Measurements from ENCODE around the gene NAP1L5. TPM values are rescaled to one million over a fixed set of nuclear protein-coding genes. Genes with fewer than 3 reads are reported as not detected.

NAP1L5 gene
- polyA plus RNA-seq, 3 donors: 0.18 to 0.87 (median 0.41) TPM

- no peak overlapping the region for H3K27ac ChIP-seq (ENCODE audit: low read depth in 1 of 2, low read length in 2 of 2)
Measured at GRCh38 chr4:88738180-88738579, 40.6 kb upstream of the NAP1L5 start.

GRCh38 chr4:88737307-88737941 lies 39.8 kb upstream of the NAP1L5 start:
- DNase-seq: no peak
- H3K9me3 Mint-ChIP-seq: no peaks in the 10 kb centered on the region
- Histone ChIP-seq H3K9me3 (replicated peaks in 1 of 2; ENCODE audit: control insufficient read depth in 1 of 2, insufficient read depth in 1 of 2, low read length in 2 of 2) (no peaks in the 10 kb centered on the region), H3K9ac (ENCODE audit: insufficient read depth, low read length, poor library complexity, severe bottlenecking) (no peak overlapping the region), H3K79me2 (ENCODE audit: insufficient read depth, low read length) (no peaks in the 10 kb centered on the region), H3K36me3 (replicated peaks in 1 of 2; ENCODE audit: control insufficient read depth in 1 of 2, insufficient read depth in 2 of 2, low read length in 2 of 2) (peaks cover 69 to 95% of the 10 kb centered on the region in 2 donors), H3K4me3 (replicated peaks in 1 of 3; ENCODE audit: low read depth in 2 of 3, low read length in 3 of 3) (no peak overlapping the region), H2AFZ (ENCODE audit: insufficient read depth, low read depth, low read length, poor library complexity, severe bottlenecking) (no peak overlapping the region), H3K27ac (ENCODE audit: low read depth in 1 of 2, low read length in 2 of 2) (no peak overlapping the region), H3K4me1 (ENCODE audit: control insufficient read depth in 1 of 2, insufficient read depth in 2 of 2, low read length in 2 of 2) (no peaks in the 10 kb centered on the region), H3K4me2 (replicated peaks; ENCODE audit: extremely low read depth, low read length, poor library complexity, severe bottlenecking) (no peak overlapping the region), H4K20me1 (ENCODE audit: insufficient read depth, low read length) (peaks cover 26% of the 10 kb centered on the region), H3K27me3 (ENCODE audit: control insufficient read depth in 2 of 2, insufficient read depth in 2 of 2, low read length in 2 of 2) (no peaks in the 10 kb centered on the region)
- WGBS (ENCODE audit: insufficient coverage): 30% methylated on average over 4 of the region's 14 CpGs
- no peak for TF ChIP-seq CTCF (IDR thresholded peaks at IDR 0.05)
- H3K27ac Mint-ChIP-seq: peak overlapping the region in 3 of 7 donors; percentile 2 to 46 (median 12)
- peaks cover 9% of the 10 kb centered on the region for H3K4me1 Mint-ChIP-seq
- peaks cover 73 to 76% of the 10 kb centered on the region in 2 donors for H3K36me3 Mint-ChIP-seq
- H3K27me3 Mint-ChIP-seq (ENCODE audit: low read depth in 3 of 3): no peaks in the 10 kb centered on the region
- H3K4me3 Mint-ChIP-seq: no peak overlapping the region
- intact Hi-C loops (cut with micrococcal nuclease): no loop called here

More at GRCh38 chr4:88738180-88738579, 40.6 kb upstream of the NAP1L5 start:
- peaks cover 26% of the 10 kb centered on the region for H4K20me1 ChIP-seq (ENCODE audit: insufficient read depth, low read length)
- H3K9ac ChIP-seq (ENCODE audit: insufficient read depth, low read length, poor library complexity, severe bottlenecking): no peak overlapping the region
- no peaks in the 10 kb centered on the region for H3K79me2 ChIP-seq (ENCODE audit: insufficient read depth, low read length)
- intact Hi-C loops (cut with micrococcal nuclease): no loop called here
- H3K4me2 ChIP-seq (replicated peaks; ENCODE audit: extremely low read depth, low read length, poor library complexity, severe bottlenecking): no peak overlapping the region
- H3K36me3 ChIP-seq (replicated peaks in 1 of 2; ENCODE audit: control insufficient read depth in 1 of 2, insufficient read depth in 2 of 2, low read length in 2 of 2): peaks cover 73 to 95% of the 10 kb centered on the region in 2 donors
- Mint-ChIP-seq H3K27me3 (ENCODE audit: low read depth in 3 of 3) (no peaks in the 10 kb centered on the region), H3K4me3 (no peak overlapping the region), H3K27ac (no peak overlapping the region), H3K36me3 (peaks cover 75 to 76% of the 10 kb centered on the region in 2 donors), H3K4me1 (peaks cover 9% of the 10 kb centered on the region), H3K9me3 (no peaks in the 10 kb centered on the region)
- no peak overlapping the region for H2AFZ ChIP-seq (ENCODE audit: insufficient read depth, low read depth, low read length, poor library complexity, severe bottlenecking)
- H3K4me3 ChIP-seq (replicated peaks in 1 of 3; ENCODE audit: low read depth in 2 of 3, low read length in 3 of 3): no peak overlapping the region
- TF ChIP-seq CTCF (IDR thresholded peaks at IDR 0.05): no peak
- no peaks in the 10 kb centered on the region for H3K9me3 ChIP-seq (replicated peaks in 1 of 2; ENCODE audit: control insufficient read depth in 1 of 2, insufficient read depth in 1 of 2, low read length in 2 of 2)
- no peak for DNase-seq
- no peaks in the 10 kb centered on the region for H3K27me3 ChIP-seq (ENCODE audit: control insufficient read depth in 2 of 2, insufficient read depth in 2 of 2, low read length in 2 of 2)
- WGBS (ENCODE audit: insufficient coverage): 51% methylated on average over 2 of the region's 4 CpGs
- no peaks in the 10 kb centered on the region for H3K4me1 ChIP-seq (ENCODE audit: control insufficient read depth in 1 of 2, insufficient read depth in 2 of 2, low read length in 2 of 2)
